ENCODE data around the gene RNLS.

Gene RNLS

DNA sequence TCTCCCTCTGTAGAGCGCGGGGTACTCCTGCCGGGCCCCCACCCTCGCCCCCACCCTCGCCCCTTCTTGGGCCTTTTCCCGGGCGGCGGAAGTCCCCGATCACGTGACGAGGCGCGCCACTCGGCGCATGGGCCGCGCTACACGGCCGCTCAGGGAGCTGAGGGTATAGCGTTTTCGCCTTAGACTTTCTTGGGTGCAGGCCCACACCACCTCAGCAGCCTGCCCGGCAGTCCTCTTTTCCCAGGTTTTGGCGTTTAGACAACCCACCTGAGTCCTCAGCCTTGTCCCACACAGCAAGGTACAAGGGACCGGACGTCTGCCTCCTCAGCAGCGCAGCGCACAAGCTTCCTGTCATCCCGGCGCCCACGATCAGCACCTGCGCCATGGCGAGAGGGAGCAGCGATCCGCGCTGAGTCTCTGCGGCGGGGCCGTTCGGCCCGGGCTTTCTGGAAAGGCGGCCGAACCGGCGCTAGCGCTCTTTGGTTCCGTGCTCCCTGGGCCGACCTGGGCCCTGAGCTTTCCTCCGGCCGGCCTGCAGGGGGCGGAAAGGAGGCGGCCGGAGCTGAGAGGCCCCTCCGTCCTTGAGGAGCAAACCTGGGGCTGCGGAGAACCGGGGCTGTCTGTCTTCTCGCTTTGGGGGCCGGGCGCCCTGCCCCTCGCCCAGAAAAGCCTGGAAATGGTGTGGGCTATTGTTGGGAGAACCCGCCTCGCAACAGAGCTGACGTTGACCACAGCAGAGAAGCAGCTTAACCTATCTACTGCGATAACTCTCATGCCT, at the start of gene RNLS:
Gene RNLS (minus strand): TSS at position 513 of the 778 bp plus-strand sequence.
- DNase-seq (ENCODE audit: low read depth) = peak; percentile 83
- TF ChIP-seq, protein P1, sequence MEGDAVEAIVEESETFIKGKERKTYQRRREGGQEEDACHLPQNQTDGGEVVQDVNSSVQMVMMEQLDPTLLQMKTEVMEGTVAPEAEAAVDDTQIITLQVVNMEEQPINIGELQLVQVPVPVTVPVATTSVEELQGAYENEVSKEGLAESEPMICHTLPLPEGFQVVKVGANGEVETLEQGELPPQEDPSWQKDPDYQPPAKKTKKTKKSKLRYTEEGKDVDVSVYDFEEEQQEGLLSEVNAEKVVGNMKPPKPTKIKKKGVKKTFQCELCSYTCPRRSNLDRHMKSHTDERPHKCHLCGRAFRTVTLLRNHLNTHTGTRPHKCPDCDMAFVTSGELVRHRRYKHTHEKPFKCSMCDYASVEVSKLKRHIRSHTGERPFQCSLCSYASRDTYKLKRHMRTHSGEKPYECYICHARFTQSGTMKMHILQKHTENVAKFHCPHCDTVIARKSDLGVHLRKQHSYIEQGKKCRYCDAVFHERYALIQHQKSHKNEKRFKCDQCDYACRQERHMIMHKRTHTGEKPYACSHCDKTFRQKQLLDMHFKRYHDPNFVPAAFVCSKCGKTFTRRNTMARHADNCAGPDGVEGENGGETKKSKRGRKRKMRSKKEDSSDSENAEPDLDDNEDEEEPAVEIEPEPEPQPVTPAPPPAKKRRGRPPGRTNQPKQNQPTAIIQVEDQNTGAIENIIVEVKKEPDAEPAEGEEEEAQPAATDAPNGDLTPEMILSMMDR (IDR thresholded peaks at IDR 0.05; ENCODE audit: low read depth, low read length) = peak; percentile 64
- TF ChIP-seq MYC (IDR thresholded peaks at IDR 0.05; ENCODE audit: low read depth, low read length) = no peak
- H3K4me3 ChIP-seq (ENCODE audit: low read depth, low read length) = peak within 1 kb of the TSS; percentile 68

DNA sequence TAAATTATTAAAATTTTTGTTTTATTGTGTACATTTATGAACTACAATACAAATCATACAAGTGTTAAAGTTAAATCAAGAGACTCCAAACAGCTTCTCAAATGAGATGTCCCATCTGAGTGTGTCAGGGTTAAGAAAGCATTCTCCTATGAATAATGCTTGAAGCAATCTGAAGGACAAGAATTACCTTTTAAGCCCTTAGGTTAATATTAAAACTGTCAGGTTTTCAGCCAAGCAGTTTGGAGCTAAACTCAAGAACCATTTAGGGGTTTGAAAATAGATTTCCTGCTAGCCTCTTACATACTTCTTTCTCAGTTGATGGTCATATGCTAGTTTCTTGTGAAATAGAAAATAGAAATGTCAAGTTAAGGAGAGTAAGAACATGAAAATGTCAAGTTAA, 41.7 kb upstream of the RNLS start:
- no peak overlapping the region for H3K4me3 ChIP-seq (ENCODE audit: low read depth, low read length)
- no peak for DNase-seq (ENCODE audit: low read depth)
- TF ChIP-seq, protein P2, sequence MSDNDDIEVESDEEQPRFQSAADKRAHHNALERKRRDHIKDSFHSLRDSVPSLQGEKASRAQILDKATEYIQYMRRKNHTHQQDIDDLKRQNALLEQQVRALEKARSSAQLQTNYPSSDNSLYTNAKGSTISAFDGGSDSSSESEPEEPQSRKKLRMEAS (IDR thresholded peaks at IDR 0.05; ENCODE audit: low read depth, low read length) = no peak
- TF ChIP-seq, protein P1 (IDR thresholded peaks at IDR 0.05; ENCODE audit: low read depth, low read length) = no peak
- TF ChIP-seq POLR2A (IDR thresholded peaks at IDR 0.05; ENCODE audit: extremely low read depth, insufficient read length) (no peak), MYC (IDR thresholded peaks at IDR 0.05; ENCODE audit: low read depth, low read length) (no peak)

DNA sequence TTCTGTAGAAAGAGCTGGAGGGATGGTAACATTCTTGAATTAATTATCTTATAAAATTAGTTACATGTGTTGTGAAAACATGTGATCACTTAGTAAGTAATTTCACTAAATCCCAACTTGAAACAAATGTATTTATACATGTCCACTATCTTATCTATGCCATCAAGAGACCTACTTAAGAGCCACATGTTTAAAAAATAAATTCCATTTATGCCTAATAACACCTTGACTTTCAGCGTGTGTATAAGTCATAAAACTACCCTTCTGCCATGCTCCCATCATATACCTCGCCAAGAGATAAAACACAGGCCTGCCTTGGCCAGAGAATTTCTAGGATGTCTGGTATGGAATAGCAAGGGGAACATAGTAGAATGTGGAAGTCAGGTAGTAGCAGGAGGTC, 40.7 kb upstream of the RNLS start:
- TF ChIP-seq, protein P1 (IDR thresholded peaks at IDR 0.05; ENCODE audit: low read depth, low read length) = no peak
- TF ChIP-seq MYC (IDR thresholded peaks at IDR 0.05; ENCODE audit: low read depth, low read length) (no peak), POLR2A (IDR thresholded peaks at IDR 0.05; ENCODE audit: extremely low read depth, insufficient read length) (no peak)
- TF ChIP-seq, protein P2 (IDR thresholded peaks at IDR 0.05; ENCODE audit: low read depth, low read length) = no peak
- DNase-seq (ENCODE audit: low read depth) = no peak
- no peak overlapping the region for H3K4me3 ChIP-seq (ENCODE audit: low read depth, low read length)

DNA sequence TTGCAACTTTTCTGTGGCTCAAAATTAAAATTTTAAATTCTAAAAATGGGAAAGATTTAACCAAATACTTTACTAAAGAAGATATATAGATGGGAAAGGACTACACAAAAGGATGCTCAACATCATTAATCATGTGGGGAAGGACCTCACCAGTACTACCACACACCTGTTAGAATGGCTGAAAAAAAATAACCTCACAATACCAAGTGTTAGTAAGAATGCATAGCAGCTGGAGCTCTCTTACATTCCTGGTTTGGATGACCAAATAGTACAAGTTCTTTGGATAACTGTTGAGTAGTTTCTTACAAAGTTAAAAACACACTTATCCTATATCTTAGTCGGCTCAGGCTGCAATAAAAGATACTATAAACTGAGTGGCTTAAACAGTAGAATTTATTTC, 37.3 kb upstream of the RNLS start:
- no peak overlapping the region for H3K4me3 ChIP-seq (ENCODE audit: low read depth, low read length)
- TF ChIP-seq POLR2A (IDR thresholded peaks at IDR 0.05; ENCODE audit: extremely low read depth, insufficient read length) (no peak), MYC (IDR thresholded peaks at IDR 0.05; ENCODE audit: low read depth, low read length) (no peak)
- TF ChIP-seq, protein P2 (IDR thresholded peaks at IDR 0.05; ENCODE audit: low read depth, low read length) = no peak
- TF ChIP-seq, protein P1 (IDR thresholded peaks at IDR 0.05; ENCODE audit: low read depth, low read length) = no peak
- DNase-seq (ENCODE audit: low read depth) = no peak

DNA sequence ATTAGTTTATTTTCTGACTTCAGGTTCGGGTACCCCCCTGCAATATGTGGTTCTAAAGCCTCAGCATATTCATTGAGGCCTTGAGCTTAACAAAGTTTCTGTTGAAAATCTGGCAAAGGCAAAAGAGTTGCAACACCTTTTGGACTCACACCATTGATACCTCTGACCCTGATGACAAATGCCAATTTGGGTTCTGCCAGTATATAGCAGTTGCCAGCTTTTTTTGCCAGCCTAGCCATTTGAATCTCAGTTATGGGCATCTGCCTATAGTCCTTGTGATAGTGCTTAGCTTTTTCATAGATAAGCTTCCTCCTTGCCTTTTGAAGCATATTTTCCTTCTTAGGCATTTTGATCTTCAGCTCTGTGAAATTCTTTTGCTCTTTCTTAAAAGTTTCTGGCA, 35.4 kb upstream of the RNLS start:
- TF ChIP-seq, protein P1 (IDR thresholded peaks at IDR 0.05; ENCODE audit: low read depth, low read length) = no peak
- TF ChIP-seq, protein P2 (IDR thresholded peaks at IDR 0.05; ENCODE audit: low read depth, low read length) = no peak
- TF ChIP-seq POLR2A (IDR thresholded peaks at IDR 0.05; ENCODE audit: extremely low read depth, insufficient read length) (no peak), MYC (IDR thresholded peaks at IDR 0.05; ENCODE audit: low read depth, low read length) (no peak)
- no peak overlapping the region for H3K4me3 ChIP-seq (ENCODE audit: low read depth, low read length)
- DNase-seq (ENCODE audit: low read depth) = no peak
